HG03139 (cell line): ENCODE results near the gene NES.

Experiments
- ATAC-seq: cut with Tn5 transposase; IDR thresholded peaks from one replicate; pipeline ENCODE4 v1.9.1; 2021; ENCODE audit not compliant: unreplicated experiment

NES gene

GRCh38 chr1:156684227-156684782 lies 7.1 kb upstream of the NES start:
- ATAC-seq: no peak

GRCh38 chr1:156682166-156682890 lies 5.1 kb upstream of the NES start:
- ATAC-seq: no peak

GRCh38 chr1:156681196-156681960 lies 4.2 kb upstream of the NES start:
- no peak for ATAC-seq

GRCh38 chr1:156680056-156680455 lies 2.8 kb upstream of the NES start:
- no peak for ATAC-seq

GRCh38 chr1:156677616-156678596 lies 699 bp upstream of the NES start:
- ATAC-seq: no peak

GRCh38 chr1:156676114-156676819 lies 940 bp downstream of the NES start:
- ATAC-seq: no peak

GRCh38 chr1:156675210-156676113 lies 1.7 kb downstream of the NES start:
- no peak for ATAC-seq

- ATAC-seq: no peak
Observed at GRCh38 chr1:156673387-156674121, 3.7 kb downstream of the NES start.

- ATAC-seq: no peak
Observed at GRCh38 chr1:156671804-156672203, 5.4 kb downstream of the NES start.

GRCh38 chr1:156670791-156671190 lies 6.4 kb downstream of the NES start:
- ATAC-seq: no peak

- no peak for ATAC-seq
Observed at GRCh38 chr1:156670359-156670758, 6.8 kb downstream of the NES start.

GRCh38 chr1:156669794-156670193 lies 7.4 kb downstream of the NES start:
- ATAC-seq: no peak

- no peak for ATAC-seq
Observed at GRCh38 chr1:156668801-156669637, 8.2 kb downstream of the NES start.

GRCh38 chr1:156667968-156668709 lies 9.1 kb downstream of the NES start:
- ATAC-seq: no peak

GRCh38 chr1:156667610-156667967 lies 9.6 kb downstream of the NES start:
- no peak for ATAC-seq

- no peak for ATAC-seq
Observed at GRCh38 chr1:156666862-156667609, 10.2 kb downstream of the NES start.
